Activated T-cell treated with anti-CD3 and anti-CD28 coated beads for 4 hours (primary cell): ENCODE measurements around the gene MUL1.
A peak's percentile ranks its signal among the peaks of the same experiment; 100 is the strongest.
"Not testable (repeated sequence)": the region's sequence is repeated elsewhere in the genome, so short reads cannot be mapped to it uniquely, and the experiment has no call there.

Source experiments
- DNase-seq: peaks from one replicate; pipeline ENCODE4 v3.0.0-alpha.2; 2020

The MUL1 gene, protein sequence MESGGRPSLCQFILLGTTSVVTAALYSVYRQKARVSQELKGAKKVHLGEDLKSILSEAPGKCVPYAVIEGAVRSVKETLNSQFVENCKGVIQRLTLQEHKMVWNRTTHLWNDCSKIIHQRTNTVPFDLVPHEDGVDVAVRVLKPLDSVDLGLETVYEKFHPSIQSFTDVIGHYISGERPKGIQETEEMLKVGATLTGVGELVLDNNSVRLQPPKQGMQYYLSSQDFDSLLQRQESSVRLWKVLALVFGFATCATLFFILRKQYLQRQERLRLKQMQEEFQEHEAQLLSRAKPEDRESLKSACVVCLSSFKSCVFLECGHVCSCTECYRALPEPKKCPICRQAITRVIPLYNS

DNA sequence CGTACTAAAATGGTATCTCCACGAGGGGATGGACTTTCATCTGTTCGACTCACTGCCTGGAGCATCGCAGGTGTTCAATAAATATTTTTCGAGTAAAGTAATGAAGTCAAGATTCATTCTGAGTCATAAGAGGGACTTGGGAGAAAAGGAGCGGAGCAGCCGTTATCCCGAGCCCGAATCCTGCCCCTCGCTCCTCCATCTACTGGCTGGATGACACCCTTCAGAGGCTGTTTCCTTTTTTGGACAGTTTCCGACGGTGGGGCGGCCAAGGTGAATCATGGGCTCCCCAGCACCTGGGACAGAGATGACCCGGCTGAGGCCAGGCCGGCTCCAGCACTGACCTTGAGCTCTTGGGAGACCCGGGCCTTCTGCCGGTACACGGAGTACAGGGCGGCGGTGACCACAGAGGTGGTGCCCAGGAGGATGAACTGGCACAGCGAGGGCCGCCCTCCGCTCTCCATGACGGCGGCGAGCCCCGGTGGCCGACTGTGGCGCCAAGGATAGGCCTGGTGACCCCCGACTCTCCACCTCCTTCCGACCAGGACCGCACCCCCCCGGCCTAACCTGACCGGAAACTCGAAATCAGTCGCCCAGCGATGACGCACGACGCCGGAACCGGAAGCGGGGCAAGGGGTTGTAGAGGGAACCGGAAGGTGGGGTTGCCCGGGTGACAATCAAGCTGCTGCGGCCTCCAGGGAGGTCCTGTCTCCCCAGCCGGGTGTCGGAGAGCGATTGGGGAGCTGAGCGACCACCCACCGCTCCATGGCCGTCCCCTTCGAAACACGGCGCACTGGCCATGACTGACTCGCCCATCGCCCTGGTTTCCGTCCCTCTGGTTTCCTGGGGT is at the start of gene MUL1:
TSS of gene MUL1 (minus strand) at position 588 of the 847 bp plus-strand sequence. CDS start at position 461, 127 bp downstream.
- peak; percentile 95 for DNase-seq

DNA sequence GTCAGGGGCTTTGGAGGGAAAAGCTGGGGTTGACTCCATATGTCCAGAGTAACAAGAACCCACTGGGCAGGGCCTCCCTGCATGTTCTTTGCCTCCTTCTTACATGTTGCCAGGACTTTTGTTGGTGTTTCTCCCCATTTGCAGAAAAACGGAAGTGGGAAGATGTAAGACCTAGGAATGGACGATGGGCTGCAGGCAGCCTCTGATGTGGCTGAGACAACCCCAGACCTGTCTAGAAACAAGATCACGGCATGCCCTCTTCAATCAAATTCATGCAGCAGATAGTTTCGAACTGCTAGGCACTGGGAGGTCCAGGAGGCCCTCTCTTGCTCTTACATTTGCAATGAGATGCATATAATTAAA is 47.8 kb upstream of the MUL1 start:
- DNase-seq, result no peak

DNA sequence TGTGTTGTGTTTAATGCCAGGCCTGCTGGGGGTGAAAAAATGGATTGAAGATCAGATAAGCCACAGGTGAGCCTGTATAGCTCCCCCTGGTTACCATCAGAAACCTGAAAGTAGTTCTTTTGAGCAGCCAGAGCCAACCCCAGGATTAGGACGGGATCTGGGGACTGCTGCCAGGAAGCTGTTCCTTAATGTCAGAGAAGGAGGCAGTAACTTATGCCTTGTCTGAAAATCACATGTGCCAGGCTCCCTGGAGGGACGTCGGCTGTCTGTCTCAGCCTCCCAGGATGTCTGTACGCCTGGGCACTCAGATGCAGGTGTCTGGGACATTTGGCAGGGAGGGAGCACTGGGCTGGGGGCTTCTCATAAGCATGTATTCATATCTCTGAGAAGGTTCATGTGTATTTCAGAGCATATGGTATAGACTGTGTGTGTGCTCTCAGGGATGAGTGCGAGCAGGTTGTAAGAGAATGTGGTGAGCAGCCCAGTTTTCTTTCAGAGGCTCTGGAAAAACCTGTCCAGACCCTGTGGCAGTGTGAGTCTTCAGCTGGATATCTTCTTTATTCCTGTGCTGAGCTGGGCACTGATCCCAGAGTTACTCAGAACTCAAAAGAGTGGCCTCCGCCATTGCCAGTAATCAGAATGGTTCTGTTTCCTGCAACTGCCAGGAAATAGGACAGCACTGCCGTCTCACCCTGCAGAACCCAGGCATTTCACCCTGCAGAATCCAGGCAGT is 47.2 kb upstream of the MUL1 start:
- no peak for DNase-seq

DNA sequence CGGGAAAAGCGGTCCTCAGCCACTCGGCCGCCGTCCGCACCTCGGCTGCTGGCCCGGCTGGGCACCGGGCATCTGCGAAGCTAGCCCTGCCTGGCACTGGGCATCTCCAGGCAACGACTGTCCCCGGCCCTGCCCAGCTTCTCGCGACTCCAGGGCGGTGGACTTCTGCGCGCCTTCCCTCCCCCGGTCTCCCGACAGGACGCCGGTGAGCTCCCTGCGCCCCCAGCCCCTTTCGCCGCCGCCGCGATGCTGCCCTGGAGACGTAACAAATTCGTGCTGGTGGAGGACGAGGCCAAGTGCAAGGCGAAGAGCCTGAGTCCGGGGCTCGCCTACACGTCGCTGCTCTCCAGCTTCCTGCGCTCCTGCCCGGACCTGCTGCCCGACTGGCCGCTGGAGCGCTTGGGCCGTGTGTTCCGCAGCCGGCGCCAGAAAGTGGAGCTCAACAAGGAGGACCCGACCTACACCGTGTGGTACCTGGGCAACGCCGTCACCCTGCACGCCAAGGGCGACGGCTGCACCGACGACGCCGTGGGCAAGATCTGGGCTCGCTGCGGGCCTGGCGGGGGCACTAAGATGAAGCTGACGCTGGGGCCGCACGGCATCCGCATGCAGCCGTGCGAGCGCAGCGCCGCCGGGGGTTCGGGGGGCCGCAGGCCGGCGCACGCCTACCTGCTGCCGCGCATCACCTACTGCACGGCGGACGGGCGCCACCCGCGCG is 44.9 kb upstream of the MUL1 start:
- DNase-seq, result no peak

DNA sequence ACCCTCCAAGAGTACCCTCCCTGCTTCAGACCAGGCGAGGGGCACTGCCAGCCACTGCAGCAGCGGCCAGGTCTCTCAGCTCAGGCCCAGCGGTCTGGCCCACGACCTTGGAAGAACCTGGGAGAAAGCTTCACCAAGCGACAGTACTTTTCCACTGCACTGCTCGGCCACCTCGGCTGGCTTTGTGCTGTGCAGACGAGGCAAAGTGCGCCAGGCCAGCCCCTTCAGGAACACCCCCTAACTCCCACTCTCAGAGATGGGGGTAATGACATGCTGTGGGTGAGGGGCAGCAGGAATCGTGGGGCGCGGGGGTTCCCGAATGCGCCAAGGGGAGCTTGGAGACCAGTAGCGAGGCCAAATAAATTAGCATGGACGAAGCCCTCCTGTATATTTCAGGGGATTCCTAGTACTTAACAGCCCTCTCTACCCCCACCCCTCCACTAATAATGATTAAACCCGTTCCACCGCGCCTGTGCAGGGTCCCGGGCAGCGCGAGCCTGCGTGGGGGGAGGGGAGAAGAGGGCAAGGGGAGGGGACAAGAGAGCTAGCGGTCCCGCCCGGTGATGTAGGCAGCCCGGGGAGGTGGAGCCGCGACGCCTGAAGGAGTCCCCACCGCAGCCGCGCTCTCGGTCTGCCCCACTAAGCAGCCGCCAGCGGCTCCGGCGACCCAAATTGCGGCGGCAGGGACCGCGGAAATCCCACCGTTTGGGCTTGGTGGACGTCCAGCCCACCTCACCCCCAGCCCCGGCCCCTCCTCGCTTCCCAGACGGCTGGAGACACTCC is 44.2 kb upstream of the MUL1 start, which contains the start of gene FAM43B:
TSS of gene FAM43B (plus strand) at position 629 of the 783 bp plus-strand sequence. CDS start 401 bp downstream, outside the sequence.
- DNase-seq, result no peak

DNA sequence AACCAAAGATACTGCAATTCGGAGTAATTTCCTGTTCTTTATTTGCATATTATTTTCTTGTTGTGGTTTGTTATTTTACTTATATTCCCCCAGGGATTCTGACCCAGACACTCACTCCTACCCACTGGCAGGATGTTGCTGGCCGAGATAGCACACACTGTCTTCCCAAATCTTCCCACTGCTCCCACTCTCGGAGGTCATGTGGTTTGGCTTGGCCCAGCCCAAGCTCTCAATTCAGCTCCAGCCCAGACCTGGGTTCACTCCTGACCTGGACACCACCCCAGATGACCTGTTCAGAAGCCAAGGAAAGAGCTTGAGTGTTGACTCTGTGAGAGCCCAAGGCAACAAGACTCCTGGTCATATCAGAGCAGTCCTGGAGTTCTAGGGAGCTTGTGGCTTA is 43.2 kb upstream of the MUL1 start:
- no peak for DNase-seq

DNA sequence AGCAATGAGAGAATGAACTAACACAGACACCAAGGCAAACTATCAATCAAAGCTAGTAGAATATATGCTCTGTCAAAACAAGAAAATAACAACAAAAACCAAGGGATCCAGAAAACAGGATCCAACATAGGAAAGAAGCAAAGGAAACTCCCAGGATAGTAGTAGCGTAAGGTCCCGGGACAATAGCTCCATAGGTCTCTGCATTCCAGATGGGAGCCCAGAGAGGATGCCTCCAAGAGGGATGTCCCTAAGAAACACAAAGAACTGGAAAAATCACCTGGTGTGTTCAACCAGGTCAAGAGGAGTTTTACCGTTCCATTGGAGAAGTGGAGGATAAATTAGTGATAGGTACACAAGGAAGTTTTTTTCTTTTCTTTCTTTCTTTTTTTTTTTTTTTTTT is 38.7 kb upstream of the MUL1 start:
- DNase-seq, result no peak

DNA sequence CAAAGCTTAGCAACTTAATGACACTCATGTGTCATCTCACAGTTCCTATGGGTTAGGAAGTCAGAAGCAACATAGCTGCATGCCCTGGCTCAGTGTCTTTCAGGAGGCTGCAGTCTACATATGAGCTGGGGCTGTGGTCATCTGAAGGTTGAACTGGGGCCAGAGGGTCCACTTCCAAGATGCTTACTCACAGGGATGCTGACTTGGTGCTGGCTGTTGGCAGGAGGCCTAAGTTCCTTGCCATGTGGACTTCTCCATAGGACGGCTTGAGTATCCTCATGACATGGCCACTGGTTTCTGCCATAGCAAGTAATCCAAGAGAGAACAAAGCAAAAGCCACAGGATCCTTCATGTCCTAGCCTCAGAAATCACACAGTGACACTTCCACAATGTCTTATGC is 32.3 kb upstream of the MUL1 start:
- DNase-seq, result no peak

DNA sequence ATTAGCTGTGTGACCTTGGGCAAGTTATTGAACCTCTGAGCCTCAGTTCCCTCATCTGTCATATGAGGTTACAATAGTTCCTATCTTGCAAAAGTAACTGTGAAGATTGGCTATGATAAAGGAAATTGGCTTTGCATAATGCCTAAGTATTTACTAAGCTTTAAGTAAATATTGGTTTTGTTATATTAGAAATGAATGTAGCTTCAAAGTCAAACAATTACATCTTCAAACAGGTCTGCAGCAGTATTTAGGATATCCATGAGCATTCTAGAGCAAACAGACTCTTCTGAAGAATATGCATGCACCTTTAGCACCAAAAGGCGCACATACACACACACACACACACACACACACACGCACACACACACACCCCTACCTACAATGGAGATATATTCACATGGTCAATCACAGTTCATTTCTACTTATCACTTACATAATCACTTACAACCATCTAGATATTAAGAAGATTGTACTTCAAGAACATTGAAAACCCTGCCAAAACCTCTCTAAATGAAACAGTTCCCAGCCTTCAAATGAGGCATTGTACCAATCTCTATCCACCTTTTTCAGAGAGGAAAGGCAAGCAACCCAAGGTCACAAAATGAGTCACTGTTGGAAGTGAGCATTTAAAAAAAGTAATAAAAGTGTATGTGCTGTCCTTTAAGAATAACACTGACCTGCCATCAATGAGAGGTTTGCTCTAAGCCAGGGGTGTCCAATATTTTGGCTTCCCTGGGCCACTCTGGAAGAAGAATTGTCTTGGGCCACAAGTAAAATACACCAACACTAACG is 31.0 kb upstream of the MUL1 start:
- no peak for DNase-seq

DNA sequence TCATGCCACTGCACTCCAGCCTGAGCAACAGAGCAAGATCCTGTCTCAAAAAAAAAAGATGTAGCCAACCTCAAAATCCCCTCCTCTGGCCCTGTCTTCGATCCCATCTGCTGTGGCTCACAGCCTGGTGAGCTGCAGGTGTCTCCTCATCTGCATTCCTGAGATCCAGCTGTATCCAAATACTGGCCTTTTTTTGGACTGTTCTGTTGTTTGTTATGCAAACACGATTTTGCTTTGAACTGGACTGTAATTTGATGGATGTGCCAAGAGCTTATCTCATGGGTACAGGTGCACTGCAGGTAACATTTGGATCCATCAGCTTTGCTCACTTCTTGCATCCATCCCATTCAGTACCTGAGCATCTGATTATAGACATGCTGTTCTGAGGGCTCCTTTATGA is 30.3 kb upstream of the MUL1 start:
- no peak for DNase-seq

DNA sequence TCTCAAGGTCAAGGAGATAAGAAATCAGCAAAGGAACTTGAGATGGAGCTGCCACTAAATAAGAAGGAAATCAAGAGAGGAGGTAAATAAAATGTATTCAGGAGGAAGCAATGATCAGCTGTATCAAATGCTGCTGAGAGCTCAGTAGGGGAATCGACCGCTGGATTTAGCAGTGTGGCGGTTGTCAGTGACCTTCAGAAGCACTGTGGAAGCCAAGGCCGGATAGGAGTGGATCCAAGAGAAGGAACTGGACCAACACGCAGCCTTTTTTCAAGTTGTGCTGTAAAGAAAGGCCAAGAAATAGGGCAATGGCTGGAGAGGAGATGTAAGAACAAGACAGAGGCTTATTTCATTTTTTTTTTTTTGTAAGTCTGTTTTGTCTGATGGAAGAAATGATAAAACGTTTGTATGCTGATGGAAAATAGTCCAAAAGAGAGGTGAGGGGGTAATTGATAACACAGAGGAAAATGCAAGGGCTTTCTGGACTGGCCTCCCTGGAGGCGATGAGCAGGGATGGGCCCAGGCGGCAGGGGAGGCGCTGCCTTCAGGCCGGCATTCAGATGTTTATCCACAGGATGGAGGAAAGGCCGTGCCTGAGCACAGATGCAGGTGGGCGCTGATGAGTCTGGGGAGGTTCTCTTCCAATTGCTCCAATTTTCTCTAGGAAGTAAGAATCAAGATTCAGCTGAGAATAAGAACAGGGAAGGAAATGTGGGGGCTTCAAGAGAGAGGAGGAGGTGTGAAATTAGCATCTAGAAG is 26.9 kb upstream of the MUL1 start:
- DNase-seq, result no peak

DNA sequence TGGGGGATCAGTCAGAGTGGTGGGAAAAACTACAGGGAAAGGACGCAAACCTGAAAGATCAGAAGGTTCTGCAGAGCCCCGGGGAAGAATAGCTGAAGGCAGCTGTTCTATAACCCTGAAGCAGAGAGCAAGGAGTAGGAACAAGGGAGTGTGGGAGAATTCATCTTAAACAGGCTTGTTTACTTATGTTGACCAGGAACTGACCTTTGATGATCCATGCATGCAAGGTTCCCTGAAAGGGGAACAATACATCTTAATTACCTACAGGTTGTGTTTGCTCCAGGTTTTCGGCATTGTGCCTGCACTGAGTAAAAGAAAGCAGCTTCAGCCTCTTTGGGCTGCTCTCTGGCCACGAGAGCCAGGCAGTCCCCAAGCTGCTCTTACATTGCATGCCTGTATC is 25.7 kb upstream of the MUL1 start:
- DNase-seq, result no peak

DNA sequence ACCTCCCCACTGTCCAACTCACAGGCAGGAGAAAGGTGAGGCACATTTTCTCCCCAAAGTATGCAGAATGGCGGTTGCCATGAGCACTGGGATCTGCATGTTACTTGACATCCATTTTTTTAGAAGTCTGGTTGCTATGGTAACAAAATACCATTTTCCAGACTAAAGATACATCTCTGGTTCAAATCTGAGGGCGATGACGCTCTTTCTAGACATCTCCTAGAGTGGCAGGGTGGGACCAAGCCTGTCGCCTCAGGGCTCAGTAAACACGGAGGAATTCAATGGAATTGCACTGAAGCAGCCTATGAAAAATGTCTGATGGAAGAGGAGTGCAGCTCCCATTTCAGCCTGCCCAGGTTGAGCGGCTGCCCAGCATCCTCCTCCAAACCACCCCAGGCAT is 22.9 kb upstream of the MUL1 start:
- no peak for DNase-seq

DNA sequence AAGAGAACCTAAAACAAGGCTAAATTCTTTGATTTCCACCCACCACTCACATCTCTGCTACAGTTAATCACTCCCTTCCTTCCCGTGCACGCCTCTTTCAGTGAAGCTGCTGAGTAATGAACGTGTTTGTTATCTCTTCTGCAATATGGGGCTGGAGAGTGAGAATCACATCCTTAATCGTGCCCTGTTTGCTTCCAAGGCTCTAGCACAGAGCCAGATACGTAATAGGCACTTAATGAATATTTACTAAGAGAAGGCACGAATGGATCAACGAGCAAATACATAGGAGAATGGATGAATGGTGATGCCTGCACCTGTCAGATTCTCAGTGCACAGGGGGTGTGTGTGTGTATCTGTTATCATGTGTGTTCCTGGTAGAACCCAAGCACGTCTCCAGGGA is 22.4 kb upstream of the MUL1 start:
- DNase-seq, result no peak

DNA sequence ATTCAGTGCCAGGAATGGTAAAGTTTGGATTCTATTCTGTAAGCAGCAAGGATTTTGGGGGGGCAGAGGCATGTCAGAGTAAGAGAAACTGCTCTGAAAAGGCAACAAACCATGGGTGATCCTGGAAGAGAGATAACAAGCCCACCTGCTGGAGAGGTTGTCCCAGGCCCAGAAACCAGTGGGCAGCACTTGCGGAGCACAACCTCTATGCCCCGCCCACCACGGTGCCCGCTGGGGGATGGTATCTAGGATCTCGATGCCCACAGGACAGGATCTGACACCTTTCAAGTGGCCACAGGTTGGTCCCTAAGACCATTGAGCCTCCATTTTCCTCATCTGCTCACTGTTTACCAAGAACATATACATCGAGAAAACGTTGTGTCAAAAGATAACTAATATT is 20.3 kb upstream of the MUL1 start:
- DNase-seq, result no peak

DNA sequence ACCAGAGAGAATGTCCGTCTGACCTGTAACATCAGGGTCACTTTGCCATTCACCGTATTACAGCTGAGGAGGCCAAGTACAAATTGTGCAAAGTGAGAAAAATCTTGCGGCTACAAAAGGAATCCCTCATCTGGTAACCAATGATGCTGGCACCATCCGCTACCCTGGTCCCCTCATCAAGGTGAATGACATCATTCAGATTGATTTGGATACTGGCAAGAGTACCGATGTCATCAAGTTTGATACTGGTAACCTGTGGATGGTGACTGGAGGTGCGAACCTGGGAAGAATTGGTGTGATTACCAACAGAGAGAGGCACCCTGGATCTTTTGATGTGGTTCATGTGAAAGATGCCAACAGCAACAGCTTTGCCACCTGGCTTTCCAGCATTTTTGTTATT is 18.3 kb upstream of the MUL1 start:
- DNase-seq, result no peak

DNA sequence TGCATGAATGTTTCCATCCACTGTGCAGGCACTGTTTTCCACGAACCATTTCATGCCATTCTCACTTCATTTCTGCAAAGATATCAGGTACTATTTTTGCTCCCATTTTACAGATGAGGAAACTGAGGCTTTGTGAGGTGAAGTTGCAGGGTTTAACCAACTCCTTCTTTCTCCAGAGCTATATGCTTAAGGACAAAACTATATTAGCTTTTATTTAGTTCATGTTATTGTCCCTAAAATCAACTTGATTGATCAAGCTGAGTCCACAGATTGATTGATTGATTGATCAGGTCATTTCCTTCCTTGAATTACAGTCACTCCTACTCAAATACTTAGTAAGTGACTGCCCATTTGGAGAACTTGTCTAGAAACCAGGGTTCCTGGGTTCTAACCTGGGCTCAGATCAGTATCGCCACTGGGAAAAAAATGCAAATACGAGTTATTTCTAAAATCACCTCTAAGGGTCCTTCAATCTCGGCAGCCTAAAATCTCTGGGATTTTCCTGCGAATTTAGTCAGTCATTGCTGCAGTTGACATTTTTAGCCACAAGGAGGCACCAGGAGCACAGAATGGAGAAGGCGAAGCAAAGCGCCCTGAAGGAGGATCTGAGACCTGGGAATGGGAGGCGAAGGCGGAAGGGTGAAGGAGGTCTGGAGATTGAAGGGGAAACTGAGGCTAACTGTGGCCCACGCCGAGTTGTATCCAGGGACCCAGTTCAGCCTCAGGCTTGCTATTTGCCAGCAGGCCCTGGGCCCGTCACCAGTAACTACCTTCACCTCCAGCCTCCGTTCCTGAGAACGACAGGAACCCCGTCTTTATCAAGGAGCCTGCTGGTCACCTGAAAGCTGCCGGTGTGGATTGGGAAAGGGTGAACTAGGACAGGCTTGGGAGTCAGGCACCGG is 14.3 kb upstream of the MUL1 start:
- DNase-seq, result peak; percentile 65

DNA sequence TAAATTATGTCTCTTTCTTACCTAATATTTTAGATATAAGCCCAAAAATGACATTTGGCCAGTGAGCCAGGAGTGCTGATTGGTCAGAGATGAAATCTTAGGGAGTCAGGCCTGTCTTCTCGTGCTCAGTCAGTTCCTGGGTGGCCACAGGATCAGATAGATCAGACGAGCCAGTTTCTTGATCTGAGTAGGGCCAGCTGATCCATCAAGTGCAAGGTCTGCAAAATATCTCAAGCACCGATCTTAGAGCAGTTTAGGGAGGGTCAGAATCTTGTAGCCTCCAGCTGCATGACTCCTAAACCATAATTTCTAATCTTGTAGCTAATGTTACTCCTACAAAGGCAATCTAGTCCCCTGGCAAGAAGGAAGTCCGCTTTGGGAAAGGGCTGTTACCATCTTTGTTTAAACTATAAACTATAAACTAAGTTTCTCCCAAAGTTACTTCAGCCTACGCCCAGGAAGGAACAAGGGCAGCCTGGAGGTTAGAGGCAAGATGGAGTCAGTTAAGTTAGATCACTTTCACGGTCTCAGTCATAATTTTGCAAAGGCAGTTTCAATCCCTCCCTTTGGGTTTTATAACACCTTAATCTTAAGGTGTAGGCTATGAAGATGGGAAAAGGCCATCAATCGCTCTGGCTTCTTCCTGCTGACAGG is 11.8 kb upstream of the MUL1 start:
- not testable (repeated sequence) for DNase-seq
